Fibroblast of upper back skin (primary cell): Measurements from ENCODE around the gene AREL1.
A peak's percentile ranks its signal among the peaks of the same experiment; 100 is the strongest.

Experiments
- DNase-seq: peaks from one replicate; pipeline ENCODE4 v3.0.0-alpha.2; 2013

Gene AREL1

DNA sequence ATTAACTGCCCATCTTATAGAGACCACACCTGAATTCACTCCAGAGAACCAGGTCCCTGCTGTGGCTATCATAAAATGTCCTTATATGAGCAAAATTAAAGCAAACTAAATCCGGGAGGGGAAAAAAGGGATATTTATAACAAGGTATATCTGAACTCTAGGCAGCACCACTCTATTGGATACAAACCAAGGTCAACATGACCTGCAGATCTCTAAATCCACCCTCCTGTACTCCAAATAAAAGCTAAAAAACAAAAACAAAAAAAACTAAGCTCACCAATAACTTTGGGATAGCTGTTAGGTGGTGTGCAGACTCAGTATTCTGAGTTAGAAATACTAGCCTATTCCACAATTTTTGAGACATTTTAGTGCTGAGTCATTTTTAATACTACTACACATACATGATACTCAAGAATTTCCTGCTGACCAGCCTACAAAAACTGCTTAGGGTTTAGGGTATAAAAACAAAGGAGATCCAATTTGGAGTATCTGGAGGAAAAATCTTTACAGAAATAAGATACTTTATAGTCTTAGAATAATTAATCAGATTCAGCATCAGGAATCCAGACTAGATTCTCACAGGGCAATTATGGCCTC is 54.2 kb downstream of the AREL1 start:
- peak; percentile 79 for DNase-seq

GRCh38 chr14:74656964-74657363 is 55.9 kb downstream of the AREL1 start:
- no peak for DNase-seq

GRCh38 chr14:74655599-74656395 is 57.1 kb downstream of the AREL1 start:
- peak; percentile 72 for DNase-seq

DNA sequence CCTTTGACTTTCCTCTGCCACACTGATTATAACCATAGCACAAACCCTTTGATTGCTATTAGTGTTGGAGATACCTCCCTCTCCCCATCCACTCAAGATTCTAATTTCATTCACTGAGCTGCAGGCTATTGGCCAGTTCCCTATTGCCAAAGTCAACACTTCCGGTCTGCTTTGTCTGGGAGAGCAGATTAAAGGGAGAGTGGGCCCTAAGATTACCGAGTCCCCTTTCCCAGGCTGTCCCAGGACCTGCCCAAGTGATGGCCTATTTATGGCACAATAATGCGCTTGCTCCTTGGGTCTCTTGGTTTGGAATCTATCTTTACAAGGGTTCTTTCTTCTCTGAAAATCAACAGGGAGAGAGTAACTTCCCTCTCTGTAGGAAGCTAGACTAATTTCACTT is 57.9 kb downstream of the AREL1 start:
- DNase-seq: no peak

GRCh38 chr14:74653386-74654138 is 59.3 kb downstream of the AREL1 start:
- peak; percentile 90 for DNase-seq

- no peak for DNase-seq
Observed at GRCh38 chr14:74652541-74652940, 60.3 kb downstream of the AREL1 start.

GRCh38 chr14:74650927-74651686 is 61.8 kb downstream of the AREL1 start:
- no peak for DNase-seq

GRCh38 chr14:74649673-74650072 is 63.2 kb downstream of the AREL1 start:
- no peak for DNase-seq

GRCh38 chr14:74649167-74649566 is 63.7 kb downstream of the AREL1 start:
- no peak for DNase-seq

DNA sequence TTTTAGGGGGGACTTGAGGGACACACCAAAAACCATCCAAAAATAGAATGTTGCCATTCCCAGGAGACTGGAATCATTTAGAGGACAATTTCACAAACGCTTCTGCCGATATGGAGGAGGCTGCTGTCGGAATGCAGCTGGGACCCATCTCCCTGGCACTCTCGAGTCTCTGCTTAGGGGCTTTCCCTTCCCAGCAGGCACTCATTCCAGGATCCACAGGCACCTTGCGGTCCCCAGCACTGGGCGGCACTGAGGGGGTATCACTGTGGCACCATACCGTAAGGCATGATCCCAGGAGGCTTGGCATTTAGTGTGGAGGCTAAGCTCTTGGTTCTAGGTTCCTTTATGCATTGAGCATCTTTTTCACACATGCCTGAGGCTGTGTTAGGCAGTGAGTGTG is 64.3 kb downstream of the AREL1 start:
- DNase-seq: no peak

GRCh38 chr14:74647678-74648461 is 65.0 kb downstream of the AREL1 start:
- no peak for DNase-seq

DNA sequence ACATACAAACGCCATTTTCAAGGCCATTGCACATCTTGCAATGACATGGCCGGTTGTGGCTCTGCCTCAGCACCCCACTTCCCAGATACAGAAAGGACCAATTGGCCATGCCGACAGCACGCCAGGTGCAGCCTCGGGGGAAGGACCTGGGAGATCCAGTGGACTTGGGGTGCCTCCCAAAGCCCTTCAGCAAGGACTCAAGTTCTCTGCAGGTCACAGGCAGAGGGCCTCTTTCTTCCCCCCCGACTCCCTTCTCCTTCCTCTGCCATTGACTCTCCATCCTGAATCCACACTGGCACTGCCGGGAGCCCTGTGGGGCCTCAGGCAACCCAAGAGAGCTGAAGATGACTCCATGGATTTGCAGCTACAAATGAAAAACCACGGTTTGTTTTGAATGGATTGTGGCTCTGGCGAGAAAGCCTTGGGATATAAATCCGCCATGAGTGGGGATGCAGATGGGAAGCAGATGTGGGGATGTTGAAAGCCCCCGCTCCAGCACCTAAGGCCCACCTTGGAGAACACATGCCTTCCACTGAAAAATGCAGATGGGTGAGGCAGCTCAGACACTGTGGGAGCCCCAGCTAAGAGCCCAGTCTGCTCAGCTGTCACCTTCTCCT is 65.7 kb downstream of the AREL1 start:
- DNase-seq: peak; percentile 74

- DNase-seq: peak; percentile 52
Observed at GRCh38 chr14:74645756-74646470, 67.0 kb downstream of the AREL1 start.

DNA sequence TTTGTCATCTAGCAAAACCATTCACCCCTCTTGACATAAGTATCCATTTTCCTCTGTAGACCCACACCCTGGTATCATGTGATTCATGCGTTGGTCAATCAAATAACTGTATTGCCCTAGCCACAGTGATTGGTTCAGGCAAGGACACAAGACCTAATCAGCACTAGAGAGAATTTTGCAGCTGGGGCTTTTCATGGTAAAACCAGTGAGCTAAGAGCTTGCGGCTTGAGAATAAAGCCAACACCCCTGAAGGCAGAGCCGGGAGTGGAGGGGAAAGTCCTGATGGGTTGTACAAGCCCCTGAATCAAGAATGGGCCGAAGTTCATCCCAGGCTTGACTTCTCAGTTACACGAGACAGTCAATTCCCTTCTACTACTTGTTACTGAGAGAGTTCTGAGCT is 67.6 kb downstream of the AREL1 start:
- no peak for DNase-seq

GRCh38 chr14:74641601-74642391 is 71.1 kb downstream of the AREL1 start:
- DNase-seq: peak; percentile 81

DNA sequence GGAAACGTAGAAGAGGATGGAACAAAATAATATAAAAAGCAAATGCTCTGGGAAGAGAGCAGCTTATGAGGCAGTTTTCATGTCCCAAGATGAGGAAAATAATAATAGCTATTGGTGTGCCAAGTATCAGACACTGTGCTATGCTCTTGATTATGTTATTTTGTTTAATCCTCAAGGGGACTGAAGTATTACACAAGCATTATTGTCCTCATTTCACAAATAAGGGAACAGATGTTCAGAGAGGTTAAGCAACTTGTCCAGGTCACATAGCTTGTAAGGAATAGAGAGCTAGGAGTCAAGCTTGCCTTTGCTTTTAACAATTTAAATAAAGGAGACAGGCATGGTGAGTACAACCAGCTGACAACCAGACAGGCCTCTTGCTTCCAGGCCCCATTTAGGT is 73.9 kb downstream of the AREL1 start:
- no peak for DNase-seq

- DNase-seq: no peak
Observed at GRCh38 chr14:74638066-74638465, 74.8 kb downstream of the AREL1 start.

GRCh38 chr14:74637178-74637550 is 75.7 kb downstream of the AREL1 start:
- peak; percentile 67 for DNase-seq

DNA sequence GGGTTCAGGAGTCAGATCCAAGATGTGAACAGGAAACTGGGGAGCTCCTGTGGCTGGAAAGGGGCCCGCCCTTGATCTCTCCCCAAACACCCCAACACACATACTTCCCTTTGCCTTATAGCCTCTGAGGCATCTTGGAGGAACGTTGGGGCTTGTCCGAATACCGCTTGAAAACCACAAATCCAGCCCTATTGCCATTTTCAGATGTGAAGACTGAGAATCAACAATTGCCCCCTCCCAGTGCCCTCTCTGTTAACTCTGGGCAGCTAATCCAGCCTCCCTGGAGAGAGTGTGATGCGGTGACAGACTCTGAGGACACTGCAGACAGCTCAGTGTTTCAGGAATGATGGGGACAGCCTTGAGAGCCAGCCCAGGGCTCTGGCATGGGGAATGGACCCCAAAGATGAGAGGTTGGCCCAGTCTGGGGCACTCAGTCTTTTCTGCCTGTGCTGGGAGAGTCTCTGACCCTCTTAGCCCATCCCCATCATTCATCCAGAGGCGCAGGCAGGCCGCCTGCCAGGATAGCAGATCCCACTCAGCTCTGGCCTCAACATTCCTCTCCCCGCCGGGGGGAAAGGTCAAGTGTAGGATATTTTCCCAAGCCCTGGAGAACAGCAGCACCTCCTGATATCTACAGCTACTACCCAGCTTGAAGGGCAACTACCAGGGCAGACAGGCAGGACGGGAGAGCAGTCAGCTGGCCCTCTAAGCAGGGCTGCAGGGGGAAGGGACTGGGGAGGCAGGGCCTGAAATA is 76.3 kb downstream of the AREL1 start:
- peak; percentile 77 for DNase-seq

GRCh38 chr14:74635847-74636246 is 77.0 kb downstream of the AREL1 start:
- DNase-seq: no peak
